Caco-2 (cell line): ENCODE results near the gene LRRC8E. TPM values are rescaled to one million over a fixed set of nuclear protein-coding genes. Genes with fewer than 3 reads are reported as not detected.
"Not testable (repeated sequence)": the region's sequence is repeated elsewhere in the genome, so short reads cannot be mapped to it uniquely, and the experiment has no call there.

Experiments
- BruUV-seq: library from RNA; stranded (reverse); fragments of 400-500 nt; replicated peaks from 2 replicates; lab custom pipeline; 2021; lab: Mats Ljungman, UMichigan
- CTCF ChIA-PET: fragments of 300-600 bp; sonication (Branson Sonifier 250); formaldehyde crosslinking; loops from one replicate; lab custom pipeline; 2022; ENCODE audit warnings: antibody characterized with exemption; lab: Charles Lee
- POLR2A ChIA-PET: fragments of 300-600 bp; sonication (Branson Sonifier 250); formaldehyde crosslinking; loops from one replicate; lab custom pipeline; 2022; ENCODE audit warnings: antibody characterized with exemption; lab: Charles Lee
- DNase-seq, 2 experiments: peaks; one replicate each; pipeline versions ENCODE4 v3.0.0 to v3.0.0-alpha.2; 2020 to 2022
- H3K27me3 ChIP-seq: replicated peaks from 2 replicates; pipeline ENCODE4 v1.6.0; 2011; ENCODE audit warnings: low read length; ENCODE audit not compliant: control insufficient read depth, insufficient read depth
- H3K36me3 ChIP-seq: 2 replicates; pipeline ENCODE4 v1.5.1; 2011; ENCODE audit warnings: low read length; ENCODE audit not compliant: control insufficient read depth, insufficient read depth
- H3K4me1 ChIP-seq: fragments of 250-450 bp; sonication (Bioruptor Pico); 2 replicates; pipeline ENCODE4 v1.5.1; 2020; ENCODE audit warnings: mild to moderate bottlenecking
- H3K4me3 ChIP-seq: 2 replicates; pipeline ENCODE4 v1.5.1; 2011; ENCODE audit warnings: low read depth, mild to moderate bottlenecking, control low read depth, low read length
- H3K9me3 ChIP-seq: fragments of 250-450 bp; sonication (Bioruptor Pico); 2 replicates; pipeline ENCODE4 v1.5.1; 2020; ENCODE audit warnings: mild to moderate bottlenecking, moderate library complexity
- H3K27ac Mint-ChIP-seq: one replicate; pipeline ENCODE4 v1.8.0; 2022; ENCODE audit warnings: mixed read lengths; ENCODE audit not compliant: unreplicated experiment
- H3K27me3 Mint-ChIP-seq: one replicate; pipeline ENCODE4 v1.8.0; 2022; ENCODE audit warnings: mixed read lengths; ENCODE audit not compliant: insufficient read depth, unreplicated experiment
- H3K36me3 Mint-ChIP-seq: one replicate; pipeline ENCODE4 v1.8.0; 2022; ENCODE audit warnings: mild to moderate bottlenecking, mixed read lengths; ENCODE audit not compliant: insufficient read depth, unreplicated experiment
- H3K4me1 Mint-ChIP-seq: one replicate; pipeline ENCODE4 v1.8.0; 2022; ENCODE audit warnings: low read depth, mixed read lengths; ENCODE audit not compliant: unreplicated experiment
- H3K4me3 Mint-ChIP-seq: one replicate; pipeline ENCODE4 v1.8.0; 2022; ENCODE audit warnings: mild to moderate bottlenecking, moderate library complexity, mixed read lengths; ENCODE audit not compliant: unreplicated experiment
- H3K9me3 Mint-ChIP-seq: one replicate; pipeline ENCODE4 v1.8.0; 2022; ENCODE audit warnings: mixed read lengths; ENCODE audit not compliant: unreplicated experiment
- intact Hi-C: fragments of 100-400 bp; cut with micrococcal nuclease; formaldehyde crosslinking; loops from one replicate; pipeline ENCODE4 v1.10.0; 2022; ENCODE audit not compliant: unreplicated experiment
- total RNA-seq: library from RNA; stranded (reverse); gene quantifications from 2 replicates; pipeline ENCODE4 v1.2.3, GENCODE V29; 2022
- TF ChIP-seq, protein P1 (sequence below), 2 experiments: fragments of 200-600 bp in 1 of 2; IDR thresholded peaks; 1 replicate in 1 of 2; 2 replicates in 1 of 2; pipeline versions ENCODE4 v1.5.1 to v1.8.0; 2011 to 2022; ENCODE audit warnings: antibody characterized with exemption in 1 of 2, control low read depth in 1 of 2, inconsistent platforms in 1 of 2, low read depth in 1 of 2, low read length in 1 of 2, mild to moderate bottlenecking in 1 of 2, moderate library complexity in 1 of 2; ENCODE audit not compliant: insufficient read depth in 1 of 2, severe bottlenecking in 1 of 2, unreplicated experiment in 1 of 2

The LRRC8E gene
- total RNA-seq, 1 experiment from 2014 or later, result 6.7 TPM

DNA sequence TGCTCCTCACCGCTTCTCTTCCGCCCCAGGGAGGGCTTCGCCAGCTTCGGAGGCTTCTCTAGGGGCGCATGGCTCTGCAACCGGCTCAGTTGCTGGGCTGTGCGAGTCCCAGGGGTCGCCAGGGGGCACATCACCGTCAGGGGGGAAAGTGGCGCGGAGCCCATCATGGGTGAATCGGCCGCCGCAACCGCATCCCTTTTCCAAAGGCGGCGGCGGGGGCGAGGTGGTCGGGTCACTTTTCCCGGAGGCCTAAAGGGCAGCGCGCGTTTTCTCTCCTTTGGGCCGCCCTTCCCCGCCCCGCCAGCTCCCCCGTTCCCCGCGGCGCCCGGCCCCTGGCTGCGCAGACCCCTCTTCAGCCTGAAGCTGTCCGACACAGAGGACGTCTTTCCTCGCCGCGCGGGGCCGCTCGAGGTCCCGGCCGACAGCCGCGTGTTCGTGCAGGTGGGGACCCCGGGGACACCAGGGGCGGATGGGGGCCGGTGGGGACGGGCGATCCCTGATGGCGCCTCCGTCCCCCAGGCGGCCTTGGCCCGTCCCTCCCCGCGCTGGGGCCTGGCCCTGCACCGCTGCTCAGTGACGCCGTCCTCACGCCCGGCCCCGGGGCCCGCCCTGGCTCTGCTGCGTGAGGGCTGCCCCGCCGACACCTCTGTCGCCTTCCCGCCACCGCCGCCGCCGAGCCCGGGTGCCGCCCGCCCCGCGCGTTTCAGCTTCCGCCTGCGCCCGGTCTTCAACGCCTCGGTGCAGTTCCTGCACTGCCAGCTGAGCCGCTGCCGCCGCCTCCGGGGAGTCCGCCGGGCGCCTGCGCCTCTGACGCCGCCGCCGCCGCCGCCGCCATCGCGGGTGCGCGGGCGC is 28.0 kb downstream of the LRRC8E start:
- peak overlapping the region; percentile 87 for H3K4me3 Mint-ChIP-seq
- Histone ChIP-seq H3K36me3 (no peaks in the 10 kb centered on the region), H3K9me3 (no peaks in the 10 kb centered on the region), H3K27me3 (no peaks in the 10 kb centered on the region), H3K4me1 (peaks cover 14% of the 10 kb centered on the region), H3K4me3 (peak overlapping the region; percentile 58)
- no peaks in the 10 kb centered on the region for H3K27me3 Mint-ChIP-seq
- H3K27ac Mint-ChIP-seq, result peak overlapping the region; percentile 42
- intact Hi-C loops, result no loop called here
- BruUV-seq, result no TSS peak
- TF ChIP-seq, protein P1, sequence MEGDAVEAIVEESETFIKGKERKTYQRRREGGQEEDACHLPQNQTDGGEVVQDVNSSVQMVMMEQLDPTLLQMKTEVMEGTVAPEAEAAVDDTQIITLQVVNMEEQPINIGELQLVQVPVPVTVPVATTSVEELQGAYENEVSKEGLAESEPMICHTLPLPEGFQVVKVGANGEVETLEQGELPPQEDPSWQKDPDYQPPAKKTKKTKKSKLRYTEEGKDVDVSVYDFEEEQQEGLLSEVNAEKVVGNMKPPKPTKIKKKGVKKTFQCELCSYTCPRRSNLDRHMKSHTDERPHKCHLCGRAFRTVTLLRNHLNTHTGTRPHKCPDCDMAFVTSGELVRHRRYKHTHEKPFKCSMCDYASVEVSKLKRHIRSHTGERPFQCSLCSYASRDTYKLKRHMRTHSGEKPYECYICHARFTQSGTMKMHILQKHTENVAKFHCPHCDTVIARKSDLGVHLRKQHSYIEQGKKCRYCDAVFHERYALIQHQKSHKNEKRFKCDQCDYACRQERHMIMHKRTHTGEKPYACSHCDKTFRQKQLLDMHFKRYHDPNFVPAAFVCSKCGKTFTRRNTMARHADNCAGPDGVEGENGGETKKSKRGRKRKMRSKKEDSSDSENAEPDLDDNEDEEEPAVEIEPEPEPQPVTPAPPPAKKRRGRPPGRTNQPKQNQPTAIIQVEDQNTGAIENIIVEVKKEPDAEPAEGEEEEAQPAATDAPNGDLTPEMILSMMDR (IDR thresholded peaks at IDR 0.05; ENCODE audit: insufficient read depth in 1 of 2, low read depth in 1 of 2, low read length in 1 of 2, severe bottlenecking in 1 of 2, unreplicated experiment in 1 of 2), result peak in 1 of 2 experiments; percentile 13
- H3K36me3 Mint-ChIP-seq, result peaks cover 43% of the 10 kb centered on the region
- no peaks in the 10 kb centered on the region for H3K9me3 Mint-ChIP-seq
- peak; percentile 43 to 65 for DNase-seq
- POLR2A ChIA-PET, result interaction anchor here (0.9 to 1.0 kb wide), 2 partner anchors 13 to 28 kb away, joined by 3 read pairs; partner anchors contain the start of gene MAP2K7
- H3K4me1 Mint-ChIP-seq, result peaks cover 7% of the 10 kb centered on the region
- CTCF ChIA-PET, result interaction anchor here (1.2 to 3.0 kb wide), 4 partner anchors 13 to 47 kb away, joined by 4 to 14 read pairs (median 8); partner anchors contain the start of genes MAP2K7 and TIMM44

DNA sequence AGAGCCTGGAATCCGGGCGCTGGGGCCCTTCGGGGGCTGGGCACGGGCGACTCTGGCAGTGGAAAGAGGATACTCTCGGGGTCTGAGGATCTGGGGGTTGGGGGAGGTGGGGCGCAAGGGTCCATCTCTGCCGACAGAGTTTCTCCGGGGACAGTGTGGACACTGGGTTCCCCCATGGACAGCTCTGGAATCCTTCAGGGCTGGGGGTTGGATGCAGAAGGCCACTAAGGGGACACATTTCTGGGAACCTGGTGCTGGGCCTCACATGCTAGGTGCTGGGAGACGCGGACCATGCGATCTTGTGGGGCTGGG is 28.6 kb downstream of the LRRC8E start:
- no peak overlapping the region for H3K27ac Mint-ChIP-seq
- H3K4me1 Mint-ChIP-seq, result peaks cover 7% of the 10 kb centered on the region
- BruUV-seq, result no TSS peak
- no peaks in the 10 kb centered on the region for H3K27me3 Mint-ChIP-seq
- peak overlapping the region; percentile 58 for H3K4me3 ChIP-seq
- TF ChIP-seq, protein P1 (IDR thresholded peaks at IDR 0.05; ENCODE audit: insufficient read depth in 1 of 2, low read depth in 1 of 2, low read length in 1 of 2, severe bottlenecking in 1 of 2, unreplicated experiment in 1 of 2), result no peak
- peaks cover 16% of the 10 kb centered on the region for H3K4me1 ChIP-seq
- no peak for DNase-seq
- no peaks in the 10 kb centered on the region for H3K27me3 ChIP-seq
- H3K36me3 ChIP-seq, result no peaks in the 10 kb centered on the region
- H3K9me3 Mint-ChIP-seq, result no peaks in the 10 kb centered on the region
- H3K9me3 ChIP-seq, result no peaks in the 10 kb centered on the region
- peaks cover 37% of the 10 kb centered on the region for H3K36me3 Mint-ChIP-seq
- H3K4me3 Mint-ChIP-seq, result peak overlapping the region; percentile 87
- ChIA-PET POLR2A (interaction anchor here (0.9 kb wide), 1 partner anchor 27 kb away, joined by 3 read pairs; no protein-coding TSS in a partner anchor), CTCF (interaction anchor here (0.9 to 3.0 kb wide), 4 partner anchors 12 to 48 kb away, joined by 3 to 14 read pairs (median 8); partner anchors contain the start of gene TIMM44)
- intact Hi-C loops, result no loop called here

DNA sequence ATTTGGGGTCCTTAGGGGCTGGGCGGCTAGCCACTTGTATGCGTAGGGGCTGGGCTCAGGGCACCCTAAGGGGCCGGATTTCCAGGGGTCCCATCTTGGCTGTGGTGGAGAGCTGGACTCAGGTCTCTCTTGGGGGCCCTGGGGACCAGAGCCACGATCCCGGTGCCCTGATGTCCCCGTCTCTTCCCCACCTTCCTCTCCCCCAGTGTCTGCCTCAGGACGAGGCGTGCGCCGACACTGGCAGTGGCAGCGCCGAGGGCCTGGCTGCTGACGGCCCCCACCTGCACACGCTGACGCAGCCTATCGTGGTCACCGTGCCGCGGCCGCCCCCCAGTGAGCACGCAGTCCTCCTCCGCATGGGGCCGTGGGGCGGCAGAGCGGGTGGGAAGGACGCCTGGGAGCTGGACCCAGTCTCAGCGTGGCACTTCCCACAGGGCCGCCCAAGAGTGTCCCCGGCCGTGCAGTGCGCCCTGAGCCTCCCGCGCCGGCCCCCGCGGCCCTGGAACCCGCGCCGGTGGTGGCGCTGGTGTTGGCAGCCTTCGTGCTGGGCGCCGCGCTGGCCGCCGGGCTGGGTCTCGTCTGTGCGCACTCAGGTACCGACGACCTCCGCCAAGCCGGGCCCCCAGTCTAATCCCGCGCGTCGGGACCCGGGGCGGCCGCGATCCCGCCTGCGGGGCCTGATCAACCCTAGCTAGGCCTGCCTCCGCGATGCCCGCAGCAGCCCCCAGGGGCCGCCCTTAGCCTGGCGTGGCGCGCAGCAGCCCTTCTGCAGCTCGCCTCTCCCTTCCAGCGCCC is 29.2 kb downstream of the LRRC8E start:
- BruUV-seq, result no TSS peak
- ChIA-PET CTCF (interaction anchor here (0.9 to 3.0 kb wide), 6 partner anchors 9 to 48 kb away, joined by 3 to 14 read pairs (median 5); partner anchors contain the start of genes CTXN1, MAP2K7 and TIMM44), POLR2A (interaction anchor here (0.8 to 1.0 kb wide), 3 partner anchors 14 to 26 kb away, joined by 3 to 4 read pairs (median 3); partner anchors contain the start of gene MAP2K7)
- Mint-ChIP-seq H3K36me3 (peaks cover 32% of the 10 kb centered on the region), H3K27me3 (no peaks in the 10 kb centered on the region), H3K4me3 (peak overlapping the region; percentile 87), H3K27ac (no peak overlapping the region), H3K9me3 (no peaks in the 10 kb centered on the region), H3K4me1 (peaks cover 7% of the 10 kb centered on the region)
- intact Hi-C loops, result no loop called here
- TF ChIP-seq, protein P1 (IDR thresholded peaks at IDR 0.05; ENCODE audit: insufficient read depth in 1 of 2, low read depth in 1 of 2, low read length in 1 of 2, severe bottlenecking in 1 of 2, unreplicated experiment in 1 of 2), result peak; percentile 50 to 72
- no peaks in the 10 kb centered on the region for H3K9me3 ChIP-seq
- no peaks in the 10 kb centered on the region for H3K36me3 ChIP-seq
- peaks cover 16% of the 10 kb centered on the region for H3K4me1 ChIP-seq
- peak overlapping the region; percentile 58 for H3K4me3 ChIP-seq
- peak; percentile 73 to 79 for DNase-seq
- H3K27me3 ChIP-seq, result no peaks in the 10 kb centered on the region

DNA sequence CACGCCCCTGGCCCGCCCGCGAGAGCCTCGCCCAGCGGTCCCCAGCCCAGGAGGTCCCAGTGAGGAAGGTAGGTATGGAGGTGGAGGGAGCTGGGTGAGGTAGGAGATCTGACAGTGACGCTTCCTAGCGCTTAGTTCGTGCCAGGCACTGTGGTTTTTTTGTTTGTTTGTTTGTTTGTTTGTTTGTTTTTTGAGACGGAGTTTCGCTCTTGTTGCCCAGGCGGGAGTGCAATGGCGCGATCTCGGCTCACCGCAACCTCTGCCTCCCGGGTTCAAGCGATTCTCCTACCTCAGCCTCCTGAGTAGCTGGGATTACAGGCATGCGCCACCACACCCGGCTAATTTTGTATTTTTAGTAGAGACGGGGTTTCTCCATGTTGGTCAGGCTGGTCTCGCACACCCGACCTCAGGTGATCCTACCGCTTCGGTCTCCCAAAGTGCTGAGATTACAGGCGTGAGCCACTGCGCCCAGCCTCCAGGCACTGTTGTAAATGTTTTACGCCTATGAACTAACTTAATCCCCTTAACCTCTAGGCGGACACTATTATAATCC is 29.8 kb downstream of the LRRC8E start:
- H3K9me3 Mint-ChIP-seq, H3K9me3 ChIP-seq, H3K27me3 ChIP-seq, H3K36me3 ChIP-seq, DNase-seq, H3K27ac Mint-ChIP-seq, H3K4me1 Mint-ChIP-seq, BruUV-seq, H3K27me3 Mint-ChIP-seq, intact Hi-C loops: not testable (repeated sequence)
- ChIA-PET POLR2A (interaction anchor here (0.8 to 1.0 kb wide), 2 partner anchors 15 to 26 kb away, joined by 3 to 4 read pairs; partner anchors contain the start of gene MAP2K7), CTCF (interaction anchor here (0.9 to 3.0 kb wide), 6 partner anchors 9 to 49 kb away, joined by 3 to 14 read pairs (median 5); partner anchors contain the start of genes CTXN1, MAP2K7 and TIMM44)
- peaks cover 16% of the 10 kb centered on the region for H3K4me1 ChIP-seq
- Mint-ChIP-seq H3K36me3 (peaks cover 26% of the 10 kb centered on the region), H3K4me3 (peak overlapping the region; percentile 87)
- H3K4me3 ChIP-seq, result peak overlapping the region; percentile 58
